Stimulated activated CD8-positive, alpha-beta memory T cell treated with anti-CD3 and anti-CD28 coated beads, Interleukin-15, amount 100 ng/mL, for 4 hours (primary cell): ENCODE results near the gene CASP14.
"Not testable (repeated sequence)": the region's sequence is repeated elsewhere in the genome, so short reads cannot be mapped to it uniquely, and the experiment has no call there.

Experiments used
- DNase-seq, 2 donors: peaks; one replicate each; pipeline ENCODE4 v3.0.0-alpha.2; 2020; ENCODE audit warnings: low read depth in 2 of 2

Gene CASP14

GRCh38 chr19:15072930-15073647, 23.8 kb downstream of the CASP14 start:
- no peak for DNase-seq

- no peak for DNase-seq
Observed at GRCh38 chr19:15074371-15074770, 25.1 kb downstream of the CASP14 start.

- DNase-seq = no peak
Observed at GRCh38 chr19:15075806-15076205, 26.5 kb downstream of the CASP14 start.

GRCh38 chr19:15080002-15080401, 30.7 kb downstream of the CASP14 start:
- not testable (repeated sequence) for DNase-seq

- DNase-seq = no peak
Observed at GRCh38 chr19:15081911-15082310, 32.6 kb downstream of the CASP14 start, which contains the start of gene OR1I1. TSS of gene OR1I1 (plus strand) at chr19:15082211. CDS start at chr19:15087066, 4,855 bp downstream.

GRCh38 chr19:15087182-15087581, 37.9 kb downstream of the CASP14 start:
- no peak for DNase-seq

GRCh38 chr19:15091918-15092753, 42.9 kb downstream of the CASP14 start:
- DNase-seq = no peak

- DNase-seq = no peak
Observed at GRCh38 chr19:15093001-15093400, 43.7 kb downstream of the CASP14 start.

- DNase-seq = no peak
Observed at GRCh38 chr19:15096223-15096622, 46.9 kb downstream of the CASP14 start.

- not testable (repeated sequence) for DNase-seq
Observed at GRCh38 chr19:15097980-15098379, 48.7 kb downstream of the CASP14 start.

GRCh38 chr19:15098460-15098859, 49.2 kb downstream of the CASP14 start:
- no peak for DNase-seq

GRCh38 chr19:15099017-15099582, 49.8 kb downstream of the CASP14 start:
- DNase-seq = no peak

GRCh38 chr19:15101479-15102082, 52.3 kb downstream of the CASP14 start:
- DNase-seq = no peak

GRCh38 chr19:15104003-15104402, 54.7 kb downstream of the CASP14 start:
- DNase-seq = no peak

GRCh38 chr19:15104411-15104810, 55.1 kb downstream of the CASP14 start:
- DNase-seq = no peak

GRCh38 chr19:15105044-15105443, 55.8 kb downstream of the CASP14 start:
- DNase-seq = no peak

- DNase-seq = no peak
Observed at GRCh38 chr19:15107061-15108010, 58.1 kb downstream of the CASP14 start, which contains the start of gene SYDE1. TSS of gene SYDE1 (plus strand) at chr19:15107401. CDS start at chr19:15107434, 33 bp downstream.
